C4-2B (cell line): Measurements from ENCODE around the gene HCN4.

Experiments used
- CTCF ChIP-seq: fragments of 450-650 bp; conservative IDR thresholded peaks from 2 replicates; pipeline ENCODE4 v1.5.1; 2017; ENCODE audit warnings: mild to moderate bottlenecking
- ZFX ChIP-seq: fragments of 450-650 bp; IDR thresholded peaks from 2 replicates; pipeline ENCODE4 v1.6.1; 2017

GRCh38 chr15:73286311-73286710 is 82.4 kb downstream of the HCN4 start:
- no peak for TF ChIP-seq CTCF
- TF ChIP-seq ZFX = no peak
